Thyroid gland (tissue), 4 donors: Measurements from ENCODE around the gene FLRT2.

Experiments used
- CTCF ChIP-seq, 6 experiments: fragments of 200-600 bp in 3 of 6; fragments of 450-650 bp in 3 of 6; sonication (generic) in 3 of 6; IDR thresholded peaks; one replicate each; pipeline ENCODE4 v1.5.1; 2016 to 2019; ENCODE audit warnings: antibody characterized with exemption in 6 of 6, mild to moderate bottlenecking in 2 of 6, inconsistent platforms in 1 of 6, moderate library complexity in 1 of 6
- POLR2A ChIP-seq, 2 donors: fragments of 450-650 bp; IDR thresholded peaks; one replicate each; pipeline ENCODE4 v1.6.1; 2017; ENCODE audit warnings: antibody characterized with exemption in 2 of 2, mild to moderate bottlenecking in 2 of 2, moderate library complexity in 1 of 2

DNA sequence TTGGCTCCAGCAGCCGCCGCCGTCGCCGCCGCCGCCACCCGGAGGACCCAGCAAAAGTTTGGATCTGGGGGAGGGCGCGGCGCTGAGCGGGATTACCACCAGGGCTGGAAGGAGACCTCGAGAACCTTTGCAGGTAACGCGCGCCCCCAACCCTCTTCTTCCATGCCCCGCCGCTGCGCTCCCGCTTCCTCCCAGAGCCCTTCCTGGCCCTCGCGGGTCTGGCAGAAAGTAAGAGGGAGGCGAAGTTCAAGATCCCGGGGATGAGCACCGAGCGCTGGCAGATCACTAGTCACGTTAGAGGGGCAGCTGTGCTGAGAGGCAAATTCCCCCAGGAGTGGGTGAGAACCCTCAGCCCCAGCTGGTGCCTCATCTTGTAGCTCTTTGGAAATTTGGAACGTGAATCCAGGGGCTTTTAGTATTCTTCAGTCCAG, 3.9 kb downstream of the FLRT2 start:
- TF ChIP-seq CTCF (IDR thresholded peaks at IDR 0.05) (no peak), POLR2A (IDR thresholded peaks at IDR 0.05) (no peak)
